IPS DF 4.7 (cell line): Measurements from ENCODE around the gene PREPL.

ENCODE experiments used
- DNase-seq: peaks from one replicate; pipeline ENCODE4 v3.0.0-alpha.2; 2013; ENCODE audit warnings: low spot score; ENCODE audit errors: extremely low read depth

The PREPL gene

GRCh38 chr2:44295633-44296359 is 65.5 kb downstream of the PREPL start:
- DNase-seq, result no peak

GRCh38 chr2:44295113-44295512 is 66.2 kb downstream of the PREPL start:
- no peak for DNase-seq

DNA sequence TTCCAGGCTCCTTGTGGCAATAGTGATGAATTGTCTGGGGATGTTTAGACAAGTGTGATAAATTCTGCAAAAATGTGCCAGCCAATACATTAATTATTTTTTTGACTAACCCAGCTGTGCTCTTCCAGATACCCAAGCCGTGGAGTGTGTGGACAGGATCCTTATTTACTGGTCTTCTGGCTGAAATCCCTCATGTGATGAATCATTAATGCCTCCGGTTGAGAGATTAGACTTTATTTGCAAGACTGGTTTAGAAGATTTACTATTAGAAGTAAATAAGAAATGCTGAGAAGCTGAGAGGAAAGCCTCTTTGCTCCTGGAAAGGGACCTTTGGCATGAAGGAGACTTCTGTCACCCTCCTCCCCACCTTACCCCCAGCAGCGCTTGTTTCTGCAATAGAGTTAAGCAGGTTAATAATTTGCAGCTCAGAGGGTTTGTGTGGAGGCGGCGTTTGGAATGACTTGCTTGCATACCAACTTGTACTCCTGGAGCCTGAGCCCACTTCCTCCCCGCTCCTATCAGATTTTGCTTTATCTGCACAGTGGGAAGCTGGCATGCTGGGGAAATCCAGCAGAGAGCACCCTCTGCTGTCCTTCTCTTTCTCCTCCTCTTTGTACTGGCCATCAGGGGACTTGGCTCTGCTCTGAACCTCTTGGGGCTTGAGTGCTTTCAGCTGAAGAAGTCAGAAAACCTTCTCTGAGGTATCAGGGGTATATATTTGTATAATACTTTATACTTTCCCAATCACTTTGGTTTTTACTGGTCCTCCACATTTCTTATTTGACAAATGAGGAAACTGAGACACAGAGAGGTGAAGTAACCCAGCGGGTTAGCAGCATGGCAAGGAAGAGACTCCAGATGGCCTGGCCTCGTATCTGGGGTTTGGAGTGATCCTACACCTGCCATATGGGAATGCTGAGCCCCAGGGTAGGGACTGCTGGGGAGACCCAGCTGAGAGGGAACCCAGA is 69.7 kb downstream of the PREPL start:
- no peak for DNase-seq

GRCh38 chr2:44290261-44290660 is 71.0 kb downstream of the PREPL start:
- no peak for DNase-seq

DNA sequence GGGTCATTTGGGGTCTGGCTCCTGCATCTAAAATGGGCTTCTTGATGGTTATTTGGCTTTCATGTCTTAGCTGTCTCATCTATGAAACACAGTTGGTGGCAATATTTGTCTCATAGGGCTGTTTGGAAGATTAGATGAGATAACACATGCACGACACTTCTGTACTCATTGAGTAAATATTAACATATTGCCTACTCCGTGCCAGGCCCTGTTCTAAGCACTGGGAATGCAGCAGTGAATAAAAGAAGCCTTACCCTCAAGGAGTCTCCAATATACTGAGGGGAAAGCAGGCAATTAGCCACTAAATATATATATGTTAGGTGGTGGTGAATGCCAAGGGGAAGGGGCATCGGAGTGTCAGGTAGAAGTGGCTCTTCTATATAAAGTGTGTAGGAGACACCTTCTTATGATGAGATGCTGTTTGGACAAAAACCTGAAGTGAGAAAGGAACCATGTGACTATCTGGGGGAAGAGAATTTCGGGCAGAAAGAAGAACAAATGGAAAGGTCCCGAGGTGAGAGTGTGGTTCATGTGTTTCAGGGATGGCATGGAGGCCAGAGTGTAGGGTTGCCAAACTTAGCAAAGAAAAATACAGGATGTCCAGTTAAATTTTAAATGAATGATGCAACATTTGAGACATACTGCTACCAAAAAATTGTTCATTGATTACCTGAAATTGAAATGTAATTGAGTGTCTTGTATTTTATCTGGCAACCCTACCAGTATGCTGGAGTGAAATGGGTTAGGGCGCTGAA is 74.2 kb downstream of the PREPL start:
- DNase-seq, result no peak

DNA sequence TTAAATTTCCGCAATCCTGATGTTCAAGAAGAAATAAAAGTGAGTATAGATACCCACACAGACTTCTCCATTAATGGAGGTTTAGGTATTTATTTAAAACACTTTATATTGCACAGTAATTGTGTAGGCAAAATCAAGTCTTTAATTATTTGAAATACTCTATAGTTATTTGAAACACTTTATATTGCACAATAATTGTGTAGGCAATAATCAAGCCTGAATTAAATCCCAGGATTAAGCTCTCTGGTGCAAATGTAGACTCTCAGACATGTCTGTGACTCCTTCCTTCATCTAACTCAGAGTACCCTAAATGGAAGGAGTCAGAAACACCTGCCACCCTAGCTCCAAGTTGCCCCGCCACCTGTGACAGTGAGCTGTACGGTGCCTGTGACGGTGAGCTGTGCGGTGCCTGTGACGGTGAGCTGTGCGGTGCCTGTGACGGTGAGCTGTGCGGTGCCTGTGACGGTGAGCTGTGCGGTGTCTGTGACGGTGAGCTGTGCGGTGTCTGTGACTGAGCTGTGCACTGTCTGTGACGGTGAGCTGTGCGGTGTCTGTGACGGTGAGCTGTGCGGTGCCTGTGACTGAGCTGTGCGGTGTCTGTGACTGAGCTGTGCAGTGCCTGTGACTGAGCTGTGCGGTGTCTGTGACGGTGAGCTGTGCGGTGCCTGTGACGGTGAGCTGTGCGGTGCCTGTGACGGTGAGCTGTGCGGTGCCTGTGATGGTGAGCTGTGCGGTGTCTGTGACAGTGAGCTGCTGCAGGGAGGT is 75.0 kb downstream of the PREPL start:
- no peak for DNase-seq

DNA sequence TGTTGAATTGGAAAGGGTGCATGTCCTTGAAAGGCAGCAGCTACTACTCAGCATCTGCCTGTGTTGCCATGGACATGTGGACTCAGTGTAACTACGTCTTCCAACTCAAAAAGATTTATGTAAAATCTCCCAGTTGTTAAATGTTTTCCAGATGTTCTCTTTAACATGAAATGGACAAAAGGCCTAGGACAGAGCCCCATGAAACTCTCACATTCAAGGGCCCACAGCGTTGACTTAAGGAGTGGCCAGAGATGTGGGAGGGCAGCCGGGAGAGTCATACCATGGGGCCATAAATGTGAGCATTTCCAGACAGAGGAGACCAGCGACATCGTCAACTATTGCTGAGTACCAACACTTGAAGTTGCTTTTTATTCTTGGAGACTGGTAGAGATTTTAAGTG is 76.1 kb downstream of the PREPL start:
- DNase-seq, result no peak

- DNase-seq, result no peak
Observed at GRCh38 chr2:44283116-44283666, 78.1 kb downstream of the PREPL start.

- DNase-seq, result no peak
Observed at GRCh38 chr2:44280869-44281268, 80.4 kb downstream of the PREPL start.

DNA sequence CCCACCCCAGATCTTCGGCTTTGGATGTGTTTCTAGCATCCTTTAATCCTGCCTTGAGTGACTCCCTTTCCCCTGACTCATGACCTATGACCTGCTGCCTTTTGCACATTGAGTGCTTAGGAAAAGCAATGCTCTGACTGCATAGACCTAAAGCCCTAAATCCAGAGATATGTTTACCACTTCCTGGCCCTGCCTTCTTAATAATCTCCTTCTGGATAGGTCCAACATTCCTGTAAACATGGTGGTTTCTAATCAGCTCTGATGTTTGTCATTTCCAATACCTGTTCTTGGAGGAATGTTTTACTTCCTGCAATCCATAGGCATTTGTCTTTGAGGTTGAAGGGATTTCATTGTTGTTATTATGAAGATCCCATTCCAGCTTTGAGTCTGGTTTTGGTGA is 83.8 kb downstream of the PREPL start:
- no peak for DNase-seq

DNA sequence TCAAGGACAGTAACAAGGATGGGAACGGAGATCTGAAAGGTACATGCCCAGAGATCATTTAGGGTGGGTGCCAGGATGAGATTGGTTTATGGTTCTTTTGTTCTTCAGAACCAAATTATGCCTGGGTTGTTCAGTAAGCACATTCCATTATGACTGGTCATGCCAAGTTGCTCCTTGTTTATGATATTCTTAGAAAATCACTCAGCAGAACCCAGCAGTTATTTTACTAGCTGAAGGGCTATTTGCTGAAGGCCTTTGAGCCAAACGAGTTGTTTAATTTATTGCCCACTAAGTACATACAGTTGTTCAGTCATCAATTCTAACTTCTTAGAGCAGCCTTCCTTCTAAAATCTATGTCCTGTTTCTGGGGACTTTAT is 85.4 kb downstream of the PREPL start:
- no peak for DNase-seq

- DNase-seq, result no peak
Observed at GRCh38 chr2:44273596-44273995, 87.7 kb downstream of the PREPL start.

GRCh38 chr2:44273076-44273475 is 88.2 kb downstream of the PREPL start:
- DNase-seq, result no peak

DNA sequence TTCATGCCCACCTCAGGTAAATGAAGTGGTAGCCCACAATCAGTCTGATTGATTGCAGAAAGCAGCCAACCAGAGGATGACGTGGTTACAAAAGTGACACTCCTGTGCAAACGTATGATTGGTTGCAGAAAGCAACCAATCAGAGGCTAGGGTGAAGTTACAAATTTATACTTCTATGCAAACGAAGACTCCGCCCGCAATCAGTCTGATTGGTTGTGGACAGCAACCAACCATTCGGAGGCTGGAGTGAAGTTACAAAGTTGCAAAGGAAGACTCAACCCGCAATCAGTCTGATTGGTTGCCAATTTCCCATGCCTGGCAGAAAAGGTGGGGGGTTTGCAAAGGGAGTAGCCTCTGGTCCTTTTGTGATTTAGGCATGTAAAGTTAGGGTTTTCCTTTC is 90.0 kb downstream of the PREPL start:
- DNase-seq, result no peak

GRCh38 chr2:44269831-44270230 is 91.5 kb downstream of the PREPL start:
- no peak for DNase-seq

DNA sequence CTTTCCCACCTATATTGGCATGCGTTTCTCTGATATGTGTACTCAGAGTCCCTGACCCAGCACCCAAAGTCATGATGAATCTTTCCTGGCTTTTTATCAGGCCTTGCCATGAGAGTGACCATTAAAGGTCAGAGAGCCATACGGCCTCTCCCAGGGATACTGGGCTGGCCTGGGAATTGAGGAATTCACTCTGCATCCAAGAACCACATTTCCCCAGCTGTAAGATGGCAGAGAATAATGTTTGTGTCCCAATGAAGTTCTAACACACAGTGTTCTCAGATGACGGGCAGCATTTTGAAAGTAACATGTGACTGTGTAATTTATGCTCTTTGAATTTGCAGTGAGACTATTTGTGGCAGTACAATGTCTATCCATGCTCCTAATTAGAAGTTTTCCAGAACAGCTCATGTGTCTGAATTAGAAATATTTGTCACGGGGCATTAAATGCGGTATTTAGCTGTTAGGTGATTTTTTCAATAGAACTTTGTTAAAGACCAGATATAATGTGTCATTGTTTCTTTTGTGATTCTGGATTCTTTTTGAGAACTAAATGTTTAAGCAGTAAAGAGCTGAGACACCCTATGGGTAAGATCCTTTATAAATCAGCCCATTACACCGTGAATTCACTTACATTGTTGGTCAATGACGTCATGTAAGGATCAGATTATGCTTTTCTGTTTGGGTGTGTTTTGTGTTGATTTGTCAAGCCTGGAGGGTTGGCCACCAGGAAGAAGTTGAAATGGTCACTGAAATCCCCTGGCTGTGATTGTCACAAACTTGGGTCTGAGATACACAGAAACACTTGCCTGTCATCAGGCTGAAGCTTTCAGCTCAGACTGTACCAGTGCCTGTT is 93.3 kb downstream of the PREPL start:
- DNase-seq, result no peak
